PC-3 (cell line): ENCODE measurements around the gene C22orf42.

Experiments
- EZH2 ChIP-seq: fragments of 300-600 bp; sonication (generic); IDR thresholded peaks from one replicate; pipeline ENCODE4 v1.6.1; 2017; ENCODE audit warnings: antibody characterized with exemption, mild to moderate bottlenecking, low read length; ENCODE audit not compliant: unreplicated experiment
- EZH2phosphoT487 ChIP-seq: fragments of 300-600 bp; sonication (generic); IDR thresholded peaks from 2 replicates; pipeline ENCODE4 v1.6.1; 2018; ENCODE audit warnings: mild to moderate bottlenecking, antibody characterized with exemption, low read length, borderline replicate concordance
- TF ChIP-seq, protein P1 (sequence below): fragments of 300-600 bp; sonication (generic); conservative IDR thresholded peaks from 2 replicates; pipeline ENCODE4 v1.5.1; 2017; ENCODE audit warnings: antibody characterized with exemption, low read depth, mild to moderate bottlenecking, low read length

- TF ChIP-seq, protein P1, sequence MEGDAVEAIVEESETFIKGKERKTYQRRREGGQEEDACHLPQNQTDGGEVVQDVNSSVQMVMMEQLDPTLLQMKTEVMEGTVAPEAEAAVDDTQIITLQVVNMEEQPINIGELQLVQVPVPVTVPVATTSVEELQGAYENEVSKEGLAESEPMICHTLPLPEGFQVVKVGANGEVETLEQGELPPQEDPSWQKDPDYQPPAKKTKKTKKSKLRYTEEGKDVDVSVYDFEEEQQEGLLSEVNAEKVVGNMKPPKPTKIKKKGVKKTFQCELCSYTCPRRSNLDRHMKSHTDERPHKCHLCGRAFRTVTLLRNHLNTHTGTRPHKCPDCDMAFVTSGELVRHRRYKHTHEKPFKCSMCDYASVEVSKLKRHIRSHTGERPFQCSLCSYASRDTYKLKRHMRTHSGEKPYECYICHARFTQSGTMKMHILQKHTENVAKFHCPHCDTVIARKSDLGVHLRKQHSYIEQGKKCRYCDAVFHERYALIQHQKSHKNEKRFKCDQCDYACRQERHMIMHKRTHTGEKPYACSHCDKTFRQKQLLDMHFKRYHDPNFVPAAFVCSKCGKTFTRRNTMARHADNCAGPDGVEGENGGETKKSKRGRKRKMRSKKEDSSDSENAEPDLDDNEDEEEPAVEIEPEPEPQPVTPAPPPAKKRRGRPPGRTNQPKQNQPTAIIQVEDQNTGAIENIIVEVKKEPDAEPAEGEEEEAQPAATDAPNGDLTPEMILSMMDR, result no peak
- TF ChIP-seq EZH2, result no peak
- no peak for TF ChIP-seq EZH2phosphoT487
These were observed 43.0 kb upstream of the C22orf42 start for GRCh38 chr22:32202161-32202538.
